ENCODE results near the gene TMEM135. TPM values are rescaled to one million over a fixed set of nuclear protein-coding genes. Genes with fewer than 3 reads are reported as not detected.

Gene TMEM135
- total RNA-seq, 1 experiment from 2014 or later, result 14.0 TPM

DNA sequence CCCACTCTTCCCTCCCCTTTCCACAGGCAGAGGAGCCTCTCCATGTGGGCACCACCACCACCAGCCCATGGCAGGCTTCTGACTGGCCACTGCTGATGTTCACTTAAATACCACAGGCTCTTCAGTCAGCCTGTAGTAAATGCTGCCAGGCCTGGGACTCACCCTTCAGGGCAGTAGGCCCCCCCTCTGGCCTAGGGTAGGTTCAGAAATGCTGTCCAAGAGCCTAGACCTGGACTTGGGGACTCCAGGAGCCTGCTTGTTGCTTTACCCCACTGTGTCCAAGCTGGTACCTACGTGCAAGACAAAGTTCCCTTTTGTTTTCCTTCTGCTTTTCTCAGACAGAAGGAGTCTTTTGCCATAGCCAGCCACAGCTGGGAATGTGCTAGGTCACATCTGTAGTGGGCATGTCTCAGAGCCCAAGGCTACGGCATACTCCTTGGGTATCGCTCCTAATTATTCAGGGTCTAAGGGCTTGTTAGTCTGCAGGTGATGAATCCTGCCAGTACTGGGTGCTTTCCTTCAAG is 38.6 kb downstream of the TMEM135 start:
- intact Hi-C loops (cut with micrococcal nuclease), result no loop called here
- BruUV-seq (replicated peaks), result no TSS peak
- no peaks in the 10 kb centered on the region for H3K27me3 ChIP-seq (ENCODE audit: low read length)
- no peaks in the 10 kb centered on the region for H3K79me2 ChIP-seq (ENCODE audit: low read length)
- no peak overlapping the region for H3K9ac ChIP-seq (ENCODE audit: low read length)
- no peak overlapping the region for H2AFZ ChIP-seq (ENCODE audit: low read length)
- ChIA-PET POLR2A (ENCODE audit: unreplicated experiment) (no interaction called here), CTCF (no interaction called here)
- H3K4me1 ChIP-seq (ENCODE audit: insufficient read depth, low read length), result 0 out of 2 replicates have a peak, but pooled peaks cover 8% of the 10 kb centered on the region
- ATAC-seq, result no peak
- H3K4me2 ChIP-seq (ENCODE audit: low read length), result no peak overlapping the region
- no peaks in the 10 kb centered on the region for H3K9me2 ChIP-seq (replicated peaks; ENCODE audit: low read length)
- H3K4me3 ChIP-seq (ENCODE audit: low read length), result no peak overlapping the region
- H4K20me1 ChIP-seq (ENCODE audit: low read length), result no peaks in the 10 kb centered on the region
- H3K36me3 ChIP-seq (ENCODE audit: low read depth, low read length), result peaks cover 29% of the 10 kb centered on the region
- peaks cover 6% of the 10 kb centered on the region; the same call in 1 of the 2 replicates for H3K9me3 ChIP-seq (ENCODE audit: low read length)
- no peak overlapping the region for H3K27ac ChIP-seq (ENCODE audit: low read length)
- H3F3A ChIP-seq (ENCODE audit: low read length, unreplicated experiment), result no peaks in the 10 kb centered on the region
- no peak for DNase-seq
- TF ChIP-seq CTCF (conservative IDR thresholded peaks at IDR 0.05; ENCODE audit: low read depth, low read length) (no peak), EZH2 (IDR thresholded peaks at IDR 0.05; ENCODE audit: low read length, unreplicated experiment) (no peak), EZH2phosphoT487 (IDR thresholded peaks at IDR 0.05; ENCODE audit: borderline replicate concordance, low read length) (no peak)

GRCh38 chr11:87076874-87077429 is 39.2 kb downstream of the TMEM135 start:
- Histone ChIP-seq H3K9me3 (ENCODE audit: low read length) (peaks cover 6% of the 10 kb centered on the region; the same call in 1 of the 2 replicates), H3K9ac (ENCODE audit: low read length) (no peak overlapping the region), H3K27me3 (ENCODE audit: low read length) (no peaks in the 10 kb centered on the region), H3K4me3 (ENCODE audit: low read length) (no peak overlapping the region), H3K79me2 (ENCODE audit: low read length) (no peaks in the 10 kb centered on the region), H3K9me2 (replicated peaks; ENCODE audit: low read length) (no peaks in the 10 kb centered on the region), H3K4me1 (ENCODE audit: insufficient read depth, low read length) (0 out of 2 replicates have a peak, but pooled peaks cover 8% of the 10 kb centered on the region), H3F3A (ENCODE audit: low read length, unreplicated experiment) (no peaks in the 10 kb centered on the region), H4K20me1 (ENCODE audit: low read length) (no peaks in the 10 kb centered on the region), H3K27ac (ENCODE audit: low read length) (no peak overlapping the region), H3K36me3 (ENCODE audit: low read depth, low read length) (peaks cover 29% of the 10 kb centered on the region), H2AFZ (ENCODE audit: low read length) (no peak overlapping the region), H3K4me2 (ENCODE audit: low read length) (no peak overlapping the region)
- CTCF ChIA-PET, result no interaction called here
- ATAC-seq (no peak), DNase-seq (no peak)
- BruUV-seq (replicated peaks), result no TSS peak
- TF ChIP-seq EZH2 (IDR thresholded peaks at IDR 0.05; ENCODE audit: low read length, unreplicated experiment), result no peak
- no peak for TF ChIP-seq EZH2phosphoT487 (IDR thresholded peaks at IDR 0.05; ENCODE audit: borderline replicate concordance, low read length)
- no peak for TF ChIP-seq CTCF (conservative IDR thresholded peaks at IDR 0.05; ENCODE audit: low read depth, low read length)
- intact Hi-C loops (cut with micrococcal nuclease), result no loop called here
- POLR2A ChIA-PET (ENCODE audit: unreplicated experiment), result no interaction called here

- Histone ChIP-seq H3K9me2 (replicated peaks; ENCODE audit: low read length) (no peaks in the 10 kb centered on the region), H3K4me3 (ENCODE audit: low read length) (no peak overlapping the region), H3K27ac (ENCODE audit: low read length) (no peak overlapping the region), H3K79me2 (ENCODE audit: low read length) (no peaks in the 10 kb centered on the region), H4K20me1 (ENCODE audit: low read length) (no peaks in the 10 kb centered on the region), H3K4me1 (ENCODE audit: insufficient read depth, low read length) (no peaks in the 10 kb centered on the region), H3F3A (ENCODE audit: low read length, unreplicated experiment) (no peaks in the 10 kb centered on the region), H3K4me2 (ENCODE audit: low read length) (no peak overlapping the region), H3K9ac (ENCODE audit: low read length) (no peak overlapping the region), H2AFZ (ENCODE audit: low read length) (no peak overlapping the region), H3K36me3 (ENCODE audit: low read depth, low read length) (peaks cover 17% of the 10 kb centered on the region), H3K27me3 (ENCODE audit: low read length) (no peaks in the 10 kb centered on the region), H3K9me3 (ENCODE audit: low read length) (peaks cover 6% of the 10 kb centered on the region; the same call in 1 of the 2 replicates)
- no peak for TF ChIP-seq EZH2 (IDR thresholded peaks at IDR 0.05; ENCODE audit: low read length, unreplicated experiment)
- no peak for TF ChIP-seq CTCF (conservative IDR thresholded peaks at IDR 0.05; ENCODE audit: low read depth, low read length)
- TF ChIP-seq EZH2phosphoT487 (IDR thresholded peaks at IDR 0.05; ENCODE audit: borderline replicate concordance, low read length), result no peak
- intact Hi-C loops (cut with micrococcal nuclease), result no loop called here
- CTCF ChIA-PET, result no interaction called here
- ATAC-seq (no peak), DNase-seq (no peak)
- POLR2A ChIA-PET (ENCODE audit: unreplicated experiment), result no interaction called here
- BruUV-seq (replicated peaks), result no TSS peak
Observed at GRCh38 chr11:87081358-87081757, 43.6 kb downstream of the TMEM135 start.

Data from PC-3 (cell line).